Panc1 (cell line): ENCODE results near the gene THADA. TPM values are rescaled to one million over a fixed set of nuclear protein-coding genes. Genes with fewer than 3 reads are reported as not detected.
"Not testable (repeated sequence)": the region's sequence is repeated elsewhere in the genome, so short reads cannot be mapped to it uniquely, and the experiment has no call there.

Experiments used
- ATAC-seq: fragments of 200-7000 bp; cut with Tn5 transposase; 2 replicates; pipeline ENCODE4 v1.9.1; 2020; ENCODE audit warnings: mild to moderate bottlenecking, moderate library complexity
- BruUV-seq: library from RNA; stranded (reverse); fragments of 400-500 nt; replicated peaks from 2 replicates; lab custom pipeline; 2021; lab: Mats Ljungman, UMichigan
- CTCF ChIA-PET: fragments of 300-600 bp; sonication (Branson Sonifier 250); formaldehyde crosslinking; loops from one replicate; lab custom pipeline; 2022; ENCODE audit warnings: antibody characterized with exemption; lab: Charles Lee
- POLR2A ChIA-PET: fragments of 300-600 bp; sonication (Branson Sonifier 250); formaldehyde crosslinking; loops from one replicate; lab custom pipeline; 2022; ENCODE audit warnings: antibody characterized with exemption; lab: Charles Lee
- DNase-seq: peaks from one replicate; pipeline ENCODE4 v3.0.0-alpha.2; 2010; ENCODE audit warnings: low read depth, low spot score
- H3K27ac ChIP-seq: 2 replicates; pipeline ENCODE4 v1.5.1; 2011; ENCODE audit warnings: mild to moderate bottlenecking, low read length, inconsistent platforms
- H3K27me3 ChIP-seq: fragments of 200-500 bp; sonication (Bioruptor generic); 2 replicates; pipeline ENCODE4 v1.6.0; 2014; ENCODE audit warnings: low read length, inconsistent platforms; ENCODE audit not compliant: control insufficient read depth, insufficient read depth
- H3K36me3 ChIP-seq: fragments of 200-500 bp; sonication (Bioruptor generic); 2 replicates; pipeline ENCODE4 v1.5.1; 2014; ENCODE audit warnings: inconsistent platforms, mild to moderate bottlenecking, low read length, moderate library complexity; ENCODE audit not compliant: control insufficient read depth, insufficient read depth
- H3K4me1 ChIP-seq: 2 replicates; pipeline ENCODE4 v1.5.1; 2011; ENCODE audit warnings: inconsistent platforms, mild to moderate bottlenecking, low read length, moderate library complexity; ENCODE audit not compliant: control insufficient read depth, insufficient read depth
- H3K4me3 ChIP-seq, 2 experiments: 2 replicates each; pipeline ENCODE4 v1.5.1; 2011 to 2012; ENCODE audit warnings: low read depth in 2 of 2, low read length in 2 of 2, mild to moderate bottlenecking in 2 of 2, inconsistent platforms in 1 of 2, moderate library complexity in 1 of 2
- H3K9me3 ChIP-seq: fragments of 200-500 bp; sonication (Bioruptor generic); 2 replicates; pipeline ENCODE4 v1.5.1; 2014; ENCODE audit warnings: low read depth, mild to moderate bottlenecking, inconsistent platforms, low read length, moderate library complexity; ENCODE audit not compliant: control insufficient read depth, insufficient read depth
- POLR2AphosphoS5 ChIP-seq: IDR thresholded peaks from 2 replicates; pipeline ENCODE4 v1.6.1; 2012; ENCODE audit warnings: mild to moderate bottlenecking, low read depth, low read length, moderate library complexity
- SIN3A ChIP-seq: IDR thresholded peaks from 2 replicates; pipeline ENCODE4 v1.6.1; 2012; ENCODE audit warnings: low read depth, mild to moderate bottlenecking, low read length, moderate library complexity, borderline replicate concordance; ENCODE audit not compliant: insufficient read depth
- TCF7L2 ChIP-seq: IDR thresholded peaks from 2 replicates; pipeline ENCODE4 v1.6.1; 2011; ENCODE audit warnings: mild to moderate bottlenecking, low read depth, low read length, inconsistent platforms
- in situ Hi-C: cut with HindIII; loops from 2 replicates; pipeline ENCODE4 v1.10.0; 2016; ENCODE audit warnings: low sequenced_read_pairs, low pct_unique_long_range_greater_than_20kb
- intact Hi-C: fragments of 100-400 bp; cut with micrococcal nuclease; formaldehyde crosslinking; loops from one replicate; pipeline ENCODE4 v1.10.0; 2022; ENCODE audit not compliant: unreplicated experiment
- total RNA-seq: library from RNA; stranded (reverse); gene quantifications from one replicate; pipeline ENCODE4 v1.2.1, GENCODE V29; 2021; ENCODE audit not compliant: unreplicated experiment
- TF ChIP-seq, protein P1 (sequence below), 2 experiments: IDR thresholded peaks; 2 replicates each; pipeline ENCODE4 v1.6.1; 2011 to 2012; ENCODE audit warnings: low read depth in 2 of 2, control low read depth in 1 of 2, low read length in 1 of 2, mild to moderate bottlenecking in 1 of 2, moderate library complexity in 1 of 2; ENCODE audit not compliant: insufficient read depth in 1 of 2
- TF ChIP-seq, protein P2 (sequence below): fragments of 450-650 bp; IDR thresholded peaks from 2 replicates; pipeline ENCODE4 v1.5.1; 2017; ENCODE audit warnings: mild to moderate bottlenecking

Gene THADA
- total RNA-seq, 1 experiment from 2014 or later, result 37.2 TPM

DNA sequence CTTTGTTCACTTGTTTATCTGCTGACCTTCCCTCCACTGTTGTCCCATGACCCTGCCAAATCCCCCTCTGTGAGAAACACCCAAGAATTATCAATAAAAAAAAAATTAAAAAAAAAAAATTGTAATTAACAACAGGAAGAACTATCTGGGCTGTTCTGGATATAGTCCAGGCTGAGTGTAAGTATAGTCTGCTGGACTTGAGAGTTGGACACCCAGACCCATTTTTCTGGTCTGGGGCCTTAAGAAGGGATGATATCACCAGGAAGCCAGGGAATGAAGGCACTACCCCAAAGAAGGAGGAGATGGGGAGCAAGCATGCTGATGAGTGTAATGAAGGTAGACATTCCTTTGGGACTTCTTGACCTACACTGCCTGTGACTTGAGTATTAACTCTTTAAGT is 297.3 kb downstream of the THADA start:
- intact Hi-C loops (no loop called here), in situ Hi-C loops (no loop called here)
- H3K27me3 ChIP-seq, result no peaks in the 10 kb centered on the region
- peaks cover 19% of the 10 kb centered on the region for H3K4me1 ChIP-seq
- POLR2A ChIA-PET, result no interaction called here
- H3K4me3 ChIP-seq, result no peak overlapping the region
- TF ChIP-seq SIN3A (no peak), TCF7L2 (no peak), POLR2AphosphoS5 (no peak)
- TF ChIP-seq, protein P1, sequence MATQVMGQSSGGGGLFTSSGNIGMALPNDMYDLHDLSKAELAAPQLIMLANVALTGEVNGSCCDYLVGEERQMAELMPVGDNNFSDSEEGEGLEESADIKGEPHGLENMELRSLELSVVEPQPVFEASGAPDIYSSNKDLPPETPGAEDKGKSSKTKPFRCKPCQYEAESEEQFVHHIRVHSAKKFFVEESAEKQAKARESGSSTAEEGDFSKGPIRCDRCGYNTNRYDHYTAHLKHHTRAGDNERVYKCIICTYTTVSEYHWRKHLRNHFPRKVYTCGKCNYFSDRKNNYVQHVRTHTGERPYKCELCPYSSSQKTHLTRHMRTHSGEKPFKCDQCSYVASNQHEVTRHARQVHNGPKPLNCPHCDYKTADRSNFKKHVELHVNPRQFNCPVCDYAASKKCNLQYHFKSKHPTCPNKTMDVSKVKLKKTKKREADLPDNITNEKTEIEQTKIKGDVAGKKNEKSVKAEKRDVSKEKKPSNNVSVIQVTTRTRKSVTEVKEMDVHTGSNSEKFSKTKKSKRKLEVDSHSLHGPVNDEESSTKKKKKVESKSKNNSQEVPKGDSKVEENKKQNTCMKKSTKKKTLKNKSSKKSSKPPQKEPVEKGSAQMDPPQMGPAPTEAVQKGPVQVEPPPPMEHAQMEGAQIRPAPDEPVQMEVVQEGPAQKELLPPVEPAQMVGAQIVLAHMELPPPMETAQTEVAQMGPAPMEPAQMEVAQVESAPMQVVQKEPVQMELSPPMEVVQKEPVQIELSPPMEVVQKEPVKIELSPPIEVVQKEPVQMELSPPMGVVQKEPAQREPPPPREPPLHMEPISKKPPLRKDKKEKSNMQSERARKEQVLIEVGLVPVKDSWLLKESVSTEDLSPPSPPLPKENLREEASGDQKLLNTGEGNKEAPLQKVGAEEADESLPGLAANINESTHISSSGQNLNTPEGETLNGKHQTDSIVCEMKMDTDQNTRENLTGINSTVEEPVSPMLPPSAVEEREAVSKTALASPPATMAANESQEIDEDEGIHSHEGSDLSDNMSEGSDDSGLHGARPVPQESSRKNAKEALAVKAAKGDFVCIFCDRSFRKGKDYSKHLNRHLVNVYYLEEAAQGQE (IDR thresholded peaks at IDR 0.05; ENCODE audit: insufficient read depth in 1 of 2, low read depth in 2 of 2, low read length in 1 of 2), result no peak
- TF ChIP-seq, protein P2, sequence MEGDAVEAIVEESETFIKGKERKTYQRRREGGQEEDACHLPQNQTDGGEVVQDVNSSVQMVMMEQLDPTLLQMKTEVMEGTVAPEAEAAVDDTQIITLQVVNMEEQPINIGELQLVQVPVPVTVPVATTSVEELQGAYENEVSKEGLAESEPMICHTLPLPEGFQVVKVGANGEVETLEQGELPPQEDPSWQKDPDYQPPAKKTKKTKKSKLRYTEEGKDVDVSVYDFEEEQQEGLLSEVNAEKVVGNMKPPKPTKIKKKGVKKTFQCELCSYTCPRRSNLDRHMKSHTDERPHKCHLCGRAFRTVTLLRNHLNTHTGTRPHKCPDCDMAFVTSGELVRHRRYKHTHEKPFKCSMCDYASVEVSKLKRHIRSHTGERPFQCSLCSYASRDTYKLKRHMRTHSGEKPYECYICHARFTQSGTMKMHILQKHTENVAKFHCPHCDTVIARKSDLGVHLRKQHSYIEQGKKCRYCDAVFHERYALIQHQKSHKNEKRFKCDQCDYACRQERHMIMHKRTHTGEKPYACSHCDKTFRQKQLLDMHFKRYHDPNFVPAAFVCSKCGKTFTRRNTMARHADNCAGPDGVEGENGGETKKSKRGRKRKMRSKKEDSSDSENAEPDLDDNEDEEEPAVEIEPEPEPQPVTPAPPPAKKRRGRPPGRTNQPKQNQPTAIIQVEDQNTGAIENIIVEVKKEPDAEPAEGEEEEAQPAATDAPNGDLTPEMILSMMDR, result no peak
- no peaks in the 10 kb centered on the region for H3K9me3 ChIP-seq
- no peaks in the 10 kb centered on the region for H3K36me3 ChIP-seq
- no peak for DNase-seq
- peak overlapping the region; percentile 41; the same call in 1 of the 2 replicates for H3K27ac ChIP-seq
- CTCF ChIA-PET, result no interaction called here
- ATAC-seq, result peak; percentile 18; the same call in 1 of the 2 replicates
- BruUV-seq, result no TSS peak

DNA sequence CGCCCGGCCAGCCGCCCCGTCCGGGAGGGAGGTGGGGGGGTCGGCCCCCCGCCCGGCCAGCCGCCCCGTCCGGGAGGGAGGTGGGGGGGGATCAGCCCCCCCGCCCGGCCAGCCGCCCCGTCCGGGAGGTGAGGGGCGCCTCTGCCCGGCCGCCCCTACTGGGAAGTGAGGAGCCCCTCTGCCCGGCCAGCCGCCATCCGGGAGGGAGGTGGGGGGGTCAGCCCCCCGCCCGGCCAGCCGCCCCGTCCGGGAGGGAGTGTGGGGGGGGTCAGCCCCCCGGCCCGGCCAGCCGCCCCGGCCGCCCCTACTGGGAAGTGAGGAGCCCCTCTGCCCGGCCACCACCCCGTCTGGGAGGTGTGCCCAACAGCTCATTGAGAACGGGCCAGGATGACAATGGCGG is 298.1 kb downstream of the THADA start:
- ATAC-seq, H3K27me3 ChIP-seq, BruUV-seq, intact Hi-C loops, in situ Hi-C loops, H3K27ac ChIP-seq, CTCF ChIA-PET, H3K36me3 ChIP-seq, H3K9me3 ChIP-seq, H3K4me3 ChIP-seq, DNase-seq, POLR2A ChIA-PET: not testable (repeated sequence)
- peaks cover 19% of the 10 kb centered on the region for H3K4me1 ChIP-seq

DNA sequence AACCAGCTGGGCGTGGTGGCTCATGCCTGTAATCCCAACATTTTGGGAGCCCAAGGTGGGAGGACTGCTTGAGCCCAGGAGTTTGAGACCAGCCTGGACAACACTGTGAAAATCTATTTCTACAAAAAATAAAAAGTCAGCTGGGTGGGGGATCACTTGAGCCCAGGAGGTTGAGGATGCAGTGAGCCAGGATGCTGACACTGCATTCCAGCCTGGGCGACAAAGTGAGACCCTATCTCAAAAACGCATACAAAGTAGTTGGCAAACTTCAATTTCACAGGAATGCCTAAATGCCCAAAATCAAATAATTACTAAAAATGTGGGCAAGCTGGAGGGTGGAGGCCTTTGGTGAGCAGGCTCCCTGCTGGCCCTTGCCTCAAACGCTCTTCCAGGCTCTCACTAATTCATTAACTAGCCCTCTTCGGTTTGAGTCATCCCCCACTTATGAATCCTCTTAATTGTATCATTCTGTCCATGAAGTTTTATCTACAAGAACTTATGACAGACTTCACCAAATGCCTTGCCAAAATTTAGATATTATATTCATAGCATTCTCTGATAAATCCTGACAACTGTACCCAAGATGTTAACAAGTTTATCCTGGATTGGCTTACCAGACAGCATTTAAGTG is 300.8 kb downstream of the THADA start:
- no TSS peak for BruUV-seq
- Histone ChIP-seq H3K27me3 (no peaks in the 10 kb centered on the region), H3K4me3 (no peak overlapping the region), H3K4me1 (peaks cover 7% of the 10 kb centered on the region), H3K36me3 (no peaks in the 10 kb centered on the region), H3K9me3 (no peaks in the 10 kb centered on the region), H3K27ac (no peak overlapping the region)
- ChIA-PET CTCF (no interaction called here), POLR2A (no interaction called here)
- intact Hi-C loops (no loop called here), in situ Hi-C loops (no loop called here)
- DNase-seq (no peak), ATAC-seq (no peak)
- TF ChIP-seq, protein P1 (IDR thresholded peaks at IDR 0.05; ENCODE audit: insufficient read depth in 1 of 2, low read depth in 2 of 2, low read length in 1 of 2), result no peak
- TF ChIP-seq, protein P2, result no peak
- no peak for TF ChIP-seq TCF7L2
